Mucosa of stomach (tissue), 1 donor: ENCODE results near the gene TBC1D16.

Experiments
- H3K27me3 ChIP-seq: one replicate; pipeline ENCODE4 v1.7.0; 2013; ENCODE audit warnings: mild to moderate bottlenecking, low read length; ENCODE audit not compliant: control insufficient read depth, insufficient read depth
- H3K36me3 ChIP-seq: one replicate; pipeline ENCODE4 v1.7.0; 2013; ENCODE audit warnings: low read length; ENCODE audit not compliant: control insufficient read depth, insufficient read depth
- H3K4me1 ChIP-seq: one replicate; pipeline ENCODE4 v1.7.0; 2013; ENCODE audit warnings: mild to moderate bottlenecking, low read length; ENCODE audit not compliant: control insufficient read depth, insufficient read depth
- H3K4me3 ChIP-seq: one replicate; pipeline ENCODE4 v1.7.0; 2013; ENCODE audit warnings: low read length
- H3K9ac ChIP-seq: one replicate; pipeline ENCODE4 v1.7.0; 2013; ENCODE audit warnings: mild to moderate bottlenecking, low read length, moderate library complexity
- H3K9me3 ChIP-seq: one replicate; pipeline ENCODE4 v1.7.0; 2013; ENCODE audit warnings: mild to moderate bottlenecking, low read length, moderate library complexity; ENCODE audit not compliant: control insufficient read depth
- donor health status: Pancreatic carcinoma.

The TBC1D16 gene

DNA sequence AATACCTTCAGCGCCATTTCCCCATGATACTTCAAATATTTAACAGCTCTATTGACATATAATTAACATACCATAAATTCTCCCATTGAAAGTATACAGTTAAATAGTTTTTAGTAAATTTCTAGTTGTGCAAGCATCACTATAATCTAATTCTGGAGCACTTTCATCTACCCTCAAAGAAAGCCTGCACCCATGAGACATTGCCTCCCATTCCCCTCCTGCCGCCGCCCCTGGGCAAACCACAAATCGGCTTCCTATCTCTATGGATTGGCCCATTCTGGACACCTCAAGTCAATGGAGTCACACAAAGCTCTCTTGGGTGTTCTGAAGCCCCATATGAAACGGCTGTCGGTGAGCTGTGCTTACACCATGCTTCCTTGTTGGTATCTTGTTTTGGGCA is 119.2 kb downstream of the TBC1D16 start:
- H3K4me3 ChIP-seq: no peak overlapping the region
- H3K4me1 ChIP-seq: peaks cover 49% of the 10 kb centered on the region
- H3K36me3 ChIP-seq: no peaks in the 10 kb centered on the region
- no peaks in the 10 kb centered on the region for H3K9me3 ChIP-seq
- no peak overlapping the region for H3K9ac ChIP-seq
- no peaks in the 10 kb centered on the region for H3K27me3 ChIP-seq

DNA sequence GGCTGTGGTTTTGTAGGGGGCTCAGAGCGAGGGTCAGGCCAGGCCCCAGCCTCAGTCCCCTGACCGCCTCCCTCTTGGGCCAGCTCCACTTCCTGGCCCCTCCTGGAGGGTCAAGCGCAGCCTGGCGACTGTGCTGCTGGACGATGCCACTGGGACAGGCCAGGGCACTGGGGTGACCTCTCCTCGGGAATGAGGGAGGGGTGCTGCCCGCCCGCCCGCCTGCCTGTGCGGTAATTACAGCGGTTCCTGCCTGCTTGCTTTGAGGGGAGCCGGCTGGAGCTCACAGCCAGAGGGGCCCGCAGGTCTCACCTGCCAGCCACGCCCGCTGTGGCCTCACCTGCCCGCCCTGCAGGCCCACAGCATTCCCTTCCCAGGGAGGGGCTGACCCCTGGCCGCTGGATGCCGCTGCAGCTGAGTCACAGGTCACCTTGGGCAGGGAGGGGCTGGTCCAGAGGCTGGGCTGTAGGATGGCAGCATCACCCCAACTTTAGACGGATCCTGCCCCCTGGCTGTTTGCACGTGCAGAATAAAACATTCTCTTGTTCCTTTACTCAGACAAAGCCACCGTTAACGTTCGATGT is 119.7 kb downstream of the TBC1D16 start:
- H3K27me3 ChIP-seq: no peaks in the 10 kb centered on the region

DNA sequence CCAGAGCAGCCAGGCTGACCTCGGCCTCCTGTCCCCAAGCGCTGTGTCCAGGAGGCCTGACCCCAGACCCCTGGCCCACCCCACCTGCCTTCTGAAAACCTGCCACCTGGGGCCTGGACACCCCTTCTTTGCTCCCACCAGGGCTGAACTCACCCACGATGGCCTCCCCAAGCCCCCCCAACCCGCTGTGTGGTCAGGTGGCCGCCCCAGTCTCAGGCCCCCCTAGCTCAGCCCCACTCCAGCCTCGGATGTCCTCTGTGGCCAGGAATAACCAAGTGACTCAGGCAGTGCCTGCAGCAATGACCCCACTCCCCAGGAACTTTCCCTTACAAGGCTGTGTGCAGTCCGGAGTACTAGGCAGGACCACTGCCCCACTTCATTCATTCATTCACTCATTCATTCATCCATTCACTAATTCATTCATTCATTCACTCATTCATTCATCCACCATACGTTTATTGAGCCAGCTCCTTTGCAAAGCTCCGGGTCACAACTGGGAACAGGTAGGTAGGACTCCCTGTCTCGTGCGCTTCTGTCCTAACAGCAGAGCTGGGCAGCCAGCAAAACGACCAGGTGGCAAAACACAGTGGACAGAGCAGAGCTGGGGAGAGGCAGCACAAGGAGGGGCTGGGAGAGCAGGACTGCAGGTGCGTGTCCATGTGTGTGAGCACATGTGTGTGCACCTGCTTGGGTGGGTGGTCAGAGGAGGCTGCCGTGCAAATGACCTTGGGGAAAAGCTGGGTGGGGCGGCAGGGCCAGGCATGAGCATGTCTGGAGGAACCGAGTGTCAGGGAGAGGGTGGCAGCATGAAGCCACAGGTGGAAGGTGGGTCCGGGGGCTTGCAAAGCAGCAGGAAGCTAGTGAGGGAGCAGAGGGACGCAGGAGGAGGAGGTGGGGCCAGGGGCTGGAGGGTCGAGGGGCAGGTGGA is 120.6 kb downstream of the TBC1D16 start:
- H3K27me3 ChIP-seq: no peaks in the 10 kb centered on the region
- H3K4me1 ChIP-seq: peaks cover 35% of the 10 kb centered on the region
- no peaks in the 10 kb centered on the region for H3K36me3 ChIP-seq
- no peaks in the 10 kb centered on the region for H3K9me3 ChIP-seq
- H3K4me3 ChIP-seq: no peak overlapping the region
- peak overlapping the region; percentile 35 for H3K9ac ChIP-seq

More for the DNA sequence above, 119.7 kb downstream of the TBC1D16 start:
- H3K9me3 ChIP-seq: no peaks in the 10 kb centered on the region
- H3K9ac ChIP-seq: peak overlapping the region; percentile 35
- peaks cover 43% of the 10 kb centered on the region for H3K4me1 ChIP-seq
- no peaks in the 10 kb centered on the region for H3K36me3 ChIP-seq
- no peak overlapping the region for H3K4me3 ChIP-seq

DNA sequence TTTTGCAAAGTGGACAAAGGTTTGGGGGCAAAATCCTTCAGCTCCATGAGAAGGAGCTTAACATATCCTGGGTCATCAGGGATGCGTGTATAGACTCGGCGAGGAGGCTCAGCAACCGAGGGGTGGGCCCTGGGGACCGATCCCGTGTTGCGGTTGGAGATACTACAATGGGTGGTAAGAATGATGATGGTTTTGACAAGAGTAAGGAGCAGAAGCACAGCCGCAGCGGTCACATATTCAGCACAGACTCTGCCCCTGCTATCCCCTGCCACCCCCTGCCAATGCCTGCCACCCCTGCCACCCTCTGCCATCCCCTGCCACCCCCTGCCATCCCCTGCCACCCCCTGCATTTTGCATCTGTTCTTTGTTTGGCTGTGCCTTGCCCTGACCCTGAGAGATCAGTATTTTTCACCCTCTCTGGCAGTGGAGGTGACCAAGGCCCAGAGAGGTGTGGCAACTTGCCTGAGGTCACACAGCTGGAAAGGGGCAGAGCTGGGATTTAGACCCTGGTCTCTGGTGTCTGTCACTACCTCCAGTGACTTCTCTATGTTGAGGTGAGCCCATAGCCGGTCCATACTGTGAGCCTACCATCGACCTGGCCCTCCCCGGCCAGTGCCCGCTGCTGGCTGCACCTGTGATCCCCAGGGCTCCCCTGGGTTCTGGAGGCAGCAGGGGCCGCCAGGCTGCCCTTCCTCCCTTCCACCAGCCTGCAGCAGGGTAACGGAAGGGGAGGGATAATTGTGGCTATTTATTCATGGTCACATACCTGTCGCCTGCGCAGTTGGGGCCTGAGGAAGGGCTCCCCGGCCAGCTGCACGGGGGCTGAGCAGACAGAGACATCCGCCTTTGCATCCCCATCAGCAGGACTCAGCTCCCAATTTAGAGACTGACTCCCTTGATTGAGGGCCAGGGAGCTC is 121.5 kb downstream of the TBC1D16 start:
- H3K27me3 ChIP-seq: no peaks in the 10 kb centered on the region
- H3K9me3 ChIP-seq: no peaks in the 10 kb centered on the region
- no peak overlapping the region for H3K9ac ChIP-seq

DNA sequence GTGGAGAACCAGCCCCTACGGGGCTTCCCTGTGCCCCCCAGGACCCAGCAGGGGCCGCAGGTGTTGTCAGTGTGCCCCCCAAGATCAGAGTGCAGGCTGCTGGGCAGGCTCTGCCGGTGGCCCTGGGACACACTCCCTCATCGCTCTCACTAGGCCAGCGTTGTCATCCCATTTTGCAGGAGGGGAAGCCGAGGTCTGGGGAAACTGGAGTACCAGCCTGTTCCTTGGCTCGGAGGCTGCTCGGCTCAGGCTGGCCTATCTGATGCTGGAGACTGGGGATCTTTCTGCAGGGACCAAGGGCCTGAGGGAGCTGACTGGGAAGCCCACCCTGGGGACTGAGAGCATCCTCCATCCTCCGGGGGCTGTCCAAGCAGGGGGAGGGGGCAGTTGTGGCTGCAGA is 122.2 kb downstream of the TBC1D16 start:
- Histone ChIP-seq H3K9me3 (no peaks in the 10 kb centered on the region), H3K4me3 (no peak overlapping the region), H3K27me3 (no peaks in the 10 kb centered on the region), H3K9ac (no peak overlapping the region), H3K36me3 (no peaks in the 10 kb centered on the region), H3K4me1 (peaks cover 27% of the 10 kb centered on the region)

More for the DNA sequence above, 121.5 kb downstream of the TBC1D16 start:
- peaks cover 31% of the 10 kb centered on the region for H3K4me1 ChIP-seq
- H3K36me3 ChIP-seq: no peaks in the 10 kb centered on the region
- H3K4me3 ChIP-seq: no peak overlapping the region

DNA sequence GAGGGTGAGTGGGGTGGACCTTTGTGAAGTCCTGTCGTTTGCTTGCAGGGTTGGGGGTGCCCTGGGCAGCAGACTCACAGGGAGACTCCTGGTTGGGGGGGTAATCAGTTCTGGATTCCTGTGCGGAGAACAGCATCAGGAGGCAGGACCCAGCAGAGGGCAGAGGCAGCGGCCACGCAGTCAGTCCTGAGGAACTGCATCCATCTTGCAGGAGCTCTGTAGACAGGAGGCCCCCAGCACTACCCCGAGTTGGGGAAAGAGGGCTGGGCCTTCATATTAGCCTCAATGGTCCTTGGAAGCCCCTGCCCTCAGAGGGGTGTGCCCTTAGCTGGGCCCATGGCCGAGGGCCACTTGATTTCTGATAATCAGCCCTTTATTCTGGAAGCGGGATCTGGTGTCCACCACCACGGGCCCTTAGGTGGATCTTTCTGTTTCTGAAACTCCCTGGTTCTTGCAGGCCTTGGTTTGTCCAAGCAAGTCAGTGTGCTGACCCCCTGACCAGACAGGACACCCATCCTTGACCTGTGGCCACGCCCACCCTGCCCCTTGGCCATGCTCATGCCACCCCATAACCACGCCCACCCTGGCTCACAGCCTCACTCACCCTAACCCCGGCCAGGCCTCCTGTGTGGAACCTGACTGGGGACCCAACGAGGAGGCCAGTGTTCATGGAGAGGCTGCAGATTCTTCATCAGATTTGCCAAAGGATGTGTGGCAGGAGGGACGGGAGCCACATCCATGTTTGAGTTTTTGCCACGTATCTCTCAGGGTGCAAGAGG is 122.9 kb downstream of the TBC1D16 start:
- no peak overlapping the region for H3K4me3 ChIP-seq
- no peaks in the 10 kb centered on the region for H3K36me3 ChIP-seq
- H3K4me1 ChIP-seq: peaks cover 27% of the 10 kb centered on the region
- H3K9ac ChIP-seq: no peak overlapping the region
- no peaks in the 10 kb centered on the region for H3K27me3 ChIP-seq
- no peaks in the 10 kb centered on the region for H3K9me3 ChIP-seq

DNA sequence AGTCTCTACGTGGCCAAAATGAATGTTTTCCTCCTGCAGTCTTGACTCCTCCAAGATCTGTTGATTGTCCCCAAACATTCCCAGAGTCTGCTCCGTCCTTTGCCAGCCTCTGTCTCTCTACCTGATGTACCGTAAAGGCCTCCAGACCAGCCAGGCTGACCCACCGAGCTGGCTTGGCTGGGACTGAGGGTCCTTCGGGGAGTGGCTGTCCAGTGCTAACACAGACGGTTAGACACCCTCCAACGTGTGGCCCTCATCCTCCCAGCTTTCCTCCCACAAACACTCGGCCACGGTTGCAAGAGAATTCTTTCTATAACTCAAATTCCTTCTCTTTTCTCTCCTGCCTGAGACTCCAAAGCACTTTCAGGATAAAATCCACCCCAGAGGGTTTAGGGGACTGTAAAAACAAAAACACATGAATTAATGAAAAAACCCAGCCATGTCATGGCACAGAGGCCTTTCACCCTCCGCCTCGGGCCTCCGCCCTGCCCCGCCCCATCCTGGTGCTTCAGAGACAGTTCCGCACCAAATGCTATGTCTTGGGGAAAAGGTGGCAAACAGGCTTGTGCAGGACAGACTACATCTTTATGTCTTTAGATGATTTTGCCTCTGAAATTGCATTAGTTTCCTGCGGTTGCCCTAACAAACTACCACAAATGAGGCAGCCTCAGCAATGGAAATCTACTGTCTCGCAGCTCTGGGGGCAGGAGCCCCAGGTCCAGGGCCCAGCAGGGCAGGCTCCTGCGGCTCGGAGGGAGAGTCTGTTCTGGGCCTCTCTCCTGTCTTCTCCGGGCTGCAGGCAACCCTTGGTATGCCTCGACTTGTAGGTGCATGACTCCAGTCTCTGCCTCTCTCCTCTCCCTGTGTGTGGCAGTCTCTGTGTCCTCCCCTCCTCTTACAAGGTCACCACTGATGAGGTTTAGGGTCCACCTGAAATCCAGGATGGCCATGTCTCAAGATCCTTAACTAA is 124.0 kb downstream of the TBC1D16 start:
- H3K27me3 ChIP-seq: no peaks in the 10 kb centered on the region

DNA sequence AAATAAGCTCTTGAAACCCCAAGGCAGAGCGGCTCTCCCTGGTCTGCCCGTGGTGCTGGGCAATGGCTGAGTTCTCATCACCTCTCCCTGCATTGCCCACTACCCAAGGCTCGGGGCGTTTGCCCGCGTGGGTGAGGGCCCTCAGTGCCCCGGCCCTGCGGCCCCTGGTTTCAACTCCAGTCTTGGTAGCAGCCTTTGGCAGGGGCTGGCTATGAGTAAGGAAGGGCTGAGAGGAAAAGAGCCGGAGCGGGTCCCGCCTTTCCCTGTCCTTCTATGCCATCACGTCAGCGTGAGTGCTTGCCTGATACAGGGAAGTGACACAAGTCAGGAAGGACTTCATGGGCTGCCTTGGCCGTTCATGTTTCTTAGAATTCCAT is 124.7 kb downstream of the TBC1D16 start:
- Histone ChIP-seq H3K27me3 (no peaks in the 10 kb centered on the region), H3K9ac (no peak overlapping the region), H3K4me3 (no peak overlapping the region), H3K9me3 (no peaks in the 10 kb centered on the region), H3K4me1 (peaks cover 21% of the 10 kb centered on the region), H3K36me3 (no peaks in the 10 kb centered on the region)

More for the DNA sequence above, 124.0 kb downstream of the TBC1D16 start:
- Histone ChIP-seq H3K4me1 (peaks cover 29% of the 10 kb centered on the region), H3K4me3 (no peak overlapping the region), H3K9me3 (no peaks in the 10 kb centered on the region), H3K9ac (no peak overlapping the region), H3K36me3 (no peaks in the 10 kb centered on the region)

DNA sequence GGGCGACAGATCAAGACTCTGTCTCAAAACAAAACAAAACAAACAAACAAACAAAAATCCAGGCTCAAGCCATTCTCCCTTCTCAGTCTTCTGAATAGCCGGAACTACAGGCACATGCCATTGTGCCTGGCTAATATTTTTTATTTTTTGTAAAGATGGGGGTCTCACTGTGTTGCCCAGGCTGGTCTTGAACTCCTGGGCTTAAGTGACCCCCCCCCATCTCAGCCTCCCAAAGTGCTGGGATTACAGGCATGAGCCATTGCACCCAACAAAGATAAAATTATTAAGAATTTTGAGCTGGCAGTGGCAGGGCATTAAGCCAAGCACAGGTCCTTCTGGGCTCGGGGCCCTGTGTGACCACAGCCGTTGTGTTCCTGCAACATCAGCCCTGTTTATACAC is 126.6 kb downstream of the TBC1D16 start:
- Histone ChIP-seq H3K9ac (no peak overlapping the region), H3K27me3 (no peaks in the 10 kb centered on the region), H3K36me3 (no peaks in the 10 kb centered on the region), H3K4me1 (peaks cover 11% of the 10 kb centered on the region), H3K4me3 (no peak overlapping the region), H3K9me3 (no peaks in the 10 kb centered on the region)

DNA sequence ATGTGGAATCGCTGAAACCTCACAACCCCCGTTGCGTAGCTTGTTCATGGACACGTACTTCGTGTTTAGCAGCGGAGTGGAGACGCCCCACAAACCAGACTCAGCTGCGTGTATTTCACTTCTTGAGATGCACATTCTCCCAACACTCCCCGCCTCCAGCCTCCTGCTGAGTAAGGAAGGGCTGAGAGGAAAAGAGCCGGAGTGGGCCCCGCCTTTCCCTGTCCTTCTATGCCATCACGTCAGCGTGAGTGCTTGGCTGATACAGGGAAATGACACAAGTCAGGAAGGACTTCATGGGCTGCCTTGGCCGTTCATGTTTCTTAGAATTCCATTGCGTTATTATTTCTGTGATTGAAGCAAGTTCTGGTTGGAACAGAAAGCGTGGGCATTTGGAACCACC is 127.8 kb downstream of the TBC1D16 start:
- no peak overlapping the region for H3K4me3 ChIP-seq
- no peak overlapping the region for H3K9ac ChIP-seq
- H3K36me3 ChIP-seq: no peaks in the 10 kb centered on the region
- no peaks in the 10 kb centered on the region for H3K27me3 ChIP-seq
- no peaks in the 10 kb centered on the region for H3K9me3 ChIP-seq
- H3K4me1 ChIP-seq: peaks cover 11% of the 10 kb centered on the region
